Measurements from ENCODE around the gene GLOD5. TPM values are rescaled to one million over a fixed set of nuclear protein-coding genes. Genes with fewer than 3 reads are reported as not detected.

GLOD5 gene
- total and polyA plus RNA-seq, 2 experiments from 2014 or later, result not detected

DNA sequence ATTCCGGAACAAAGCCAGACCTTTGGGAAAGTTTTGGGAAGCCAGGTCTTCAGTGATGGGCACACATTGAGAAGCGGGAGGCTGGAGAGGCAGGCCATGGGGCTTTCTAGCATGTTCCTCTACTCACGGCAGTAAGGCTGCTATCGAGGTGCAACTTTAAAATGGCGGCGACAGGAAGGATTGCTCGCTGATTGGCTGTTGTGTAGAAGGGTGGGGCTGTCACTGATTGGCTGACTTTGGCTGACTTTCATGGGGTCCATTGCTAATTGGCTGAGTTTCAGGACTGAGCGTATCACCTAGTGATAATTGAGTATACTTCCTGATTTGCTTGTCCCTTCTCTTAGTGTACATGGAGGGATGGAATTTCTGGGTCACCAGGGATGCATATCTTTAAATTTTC, 19.7 kb upstream of the GLOD5 start:
- no peak overlapping the region for H3K4me3 ChIP-seq
- H3K36me3 ChIP-seq, result no peaks in the 10 kb centered on the region
- H3K27me3 ChIP-seq, result no peaks in the 10 kb centered on the region
- DNase-seq (ENCODE audit: low read depth in 1 of 2, low spot score in 1 of 2), result no peak
- H3K27ac ChIP-seq, result no peak overlapping the region
- H3K4me1 ChIP-seq (ENCODE audit: low read depth), result no peaks in the 10 kb centered on the region
- H3K9me3 ChIP-seq (ENCODE audit: low read depth), result no peaks in the 10 kb centered on the region
- TF ChIP-seq, protein P1, sequence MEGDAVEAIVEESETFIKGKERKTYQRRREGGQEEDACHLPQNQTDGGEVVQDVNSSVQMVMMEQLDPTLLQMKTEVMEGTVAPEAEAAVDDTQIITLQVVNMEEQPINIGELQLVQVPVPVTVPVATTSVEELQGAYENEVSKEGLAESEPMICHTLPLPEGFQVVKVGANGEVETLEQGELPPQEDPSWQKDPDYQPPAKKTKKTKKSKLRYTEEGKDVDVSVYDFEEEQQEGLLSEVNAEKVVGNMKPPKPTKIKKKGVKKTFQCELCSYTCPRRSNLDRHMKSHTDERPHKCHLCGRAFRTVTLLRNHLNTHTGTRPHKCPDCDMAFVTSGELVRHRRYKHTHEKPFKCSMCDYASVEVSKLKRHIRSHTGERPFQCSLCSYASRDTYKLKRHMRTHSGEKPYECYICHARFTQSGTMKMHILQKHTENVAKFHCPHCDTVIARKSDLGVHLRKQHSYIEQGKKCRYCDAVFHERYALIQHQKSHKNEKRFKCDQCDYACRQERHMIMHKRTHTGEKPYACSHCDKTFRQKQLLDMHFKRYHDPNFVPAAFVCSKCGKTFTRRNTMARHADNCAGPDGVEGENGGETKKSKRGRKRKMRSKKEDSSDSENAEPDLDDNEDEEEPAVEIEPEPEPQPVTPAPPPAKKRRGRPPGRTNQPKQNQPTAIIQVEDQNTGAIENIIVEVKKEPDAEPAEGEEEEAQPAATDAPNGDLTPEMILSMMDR (IDR thresholded peaks at IDR 0.05; ENCODE audit: low read depth, low read length), result no peak

DNA sequence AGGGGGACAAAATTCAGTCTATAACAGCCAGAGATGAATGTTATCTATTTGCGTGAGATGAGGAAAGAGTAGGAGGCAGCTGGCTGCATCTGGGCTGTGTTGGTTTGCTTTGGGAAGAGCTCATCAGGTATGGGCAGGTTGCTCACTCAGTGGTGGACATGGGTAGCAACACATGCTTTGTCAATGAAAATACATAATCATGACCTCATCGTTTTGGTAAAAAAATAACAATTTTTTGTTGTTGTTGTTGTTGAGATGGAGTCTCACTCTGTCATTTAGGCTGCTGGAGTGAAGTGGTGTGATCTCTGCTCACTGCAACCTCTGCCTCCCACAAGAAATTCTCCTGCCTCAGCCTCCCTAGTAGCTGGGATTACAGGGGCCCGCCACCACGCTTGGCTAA, 16.3 kb upstream of the GLOD5 start:
- no peaks in the 10 kb centered on the region for H3K36me3 ChIP-seq
- no peak overlapping the region for H3K27ac ChIP-seq
- no peaks in the 10 kb centered on the region for H3K27me3 ChIP-seq
- no peak for DNase-seq (ENCODE audit: low read depth in 1 of 2, low spot score in 1 of 2)
- no peak overlapping the region for H3K4me3 ChIP-seq
- H3K4me1 ChIP-seq (ENCODE audit: low read depth), result no peaks in the 10 kb centered on the region
- H3K9me3 ChIP-seq (ENCODE audit: low read depth), result no peaks in the 10 kb centered on the region
- TF ChIP-seq, protein P1 (IDR thresholded peaks at IDR 0.05; ENCODE audit: low read depth, low read length), result no peak

DNA sequence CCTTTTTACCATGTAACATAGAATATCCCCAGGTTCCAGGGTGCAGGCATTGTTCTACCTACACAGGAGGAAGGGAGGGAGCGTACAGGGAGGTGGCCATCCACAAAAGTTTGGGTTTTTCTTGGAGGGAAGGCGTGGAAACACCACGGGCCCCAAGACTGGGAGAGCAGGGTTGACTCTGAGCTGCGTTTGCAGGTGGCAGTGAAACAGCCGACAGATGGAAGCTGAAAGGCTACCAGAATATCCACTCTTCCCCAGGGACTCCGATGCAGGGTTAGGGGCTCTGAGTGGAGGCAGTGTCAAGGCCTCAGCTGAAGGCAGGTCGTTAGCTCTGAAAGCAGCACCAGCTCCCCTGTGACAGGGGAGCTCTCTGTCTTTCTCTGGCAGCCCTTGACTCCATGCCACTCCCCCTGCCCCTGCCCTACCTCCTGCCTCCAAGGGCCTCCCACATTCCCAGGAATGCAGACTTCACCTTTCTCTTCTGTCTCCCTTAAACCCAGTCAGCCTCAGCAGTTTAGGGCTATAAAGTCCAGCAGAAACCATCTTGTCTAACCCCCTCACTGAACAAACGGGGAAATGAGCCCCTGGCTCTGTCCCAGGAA, 14.0 kb upstream of the GLOD5 start:
- H3K27me3 ChIP-seq, result no peaks in the 10 kb centered on the region
- TF ChIP-seq, protein P1 (IDR thresholded peaks at IDR 0.05; ENCODE audit: low read depth, low read length), result no peak
- no peaks in the 10 kb centered on the region for H3K36me3 ChIP-seq
- H3K27ac ChIP-seq, result no peak overlapping the region
- no peak overlapping the region for H3K4me3 ChIP-seq
- no peaks in the 10 kb centered on the region for H3K4me1 ChIP-seq (ENCODE audit: low read depth)
- no peak for DNase-seq (ENCODE audit: low read depth in 1 of 2, low spot score in 1 of 2)
- no peaks in the 10 kb centered on the region for H3K9me3 ChIP-seq (ENCODE audit: low read depth)

DNA sequence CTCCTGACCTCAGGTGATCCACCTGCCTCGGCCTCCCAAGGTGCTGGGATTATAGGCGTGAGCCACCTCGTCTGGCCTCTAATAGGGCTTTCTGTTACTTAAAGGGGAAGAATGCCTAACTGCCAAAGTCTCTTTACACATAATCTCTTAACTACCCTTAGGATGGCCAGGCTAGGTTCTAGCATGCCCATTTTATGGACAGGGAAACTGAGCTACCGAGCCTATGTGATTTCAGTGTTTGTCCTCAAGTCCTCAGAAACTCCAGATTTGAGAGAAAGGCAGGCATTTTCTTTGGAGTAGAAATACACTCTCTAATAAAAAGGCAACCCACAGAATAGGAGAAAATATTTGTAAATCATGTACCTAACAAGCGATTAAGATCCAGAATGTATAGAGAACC, 12.4 kb upstream of the GLOD5 start:
- Histone ChIP-seq H3K27me3 (no peaks in the 10 kb centered on the region), H3K4me3 (no peak overlapping the region), H3K27ac (no peak overlapping the region), H3K9me3 (ENCODE audit: low read depth) (no peaks in the 10 kb centered on the region), H3K36me3 (no peaks in the 10 kb centered on the region), H3K4me1 (ENCODE audit: low read depth) (no peaks in the 10 kb centered on the region)
- TF ChIP-seq, protein P1 (IDR thresholded peaks at IDR 0.05; ENCODE audit: low read depth, low read length), result no peak
- DNase-seq (ENCODE audit: low read depth in 1 of 2, low spot score in 1 of 2), result no peak

DNA sequence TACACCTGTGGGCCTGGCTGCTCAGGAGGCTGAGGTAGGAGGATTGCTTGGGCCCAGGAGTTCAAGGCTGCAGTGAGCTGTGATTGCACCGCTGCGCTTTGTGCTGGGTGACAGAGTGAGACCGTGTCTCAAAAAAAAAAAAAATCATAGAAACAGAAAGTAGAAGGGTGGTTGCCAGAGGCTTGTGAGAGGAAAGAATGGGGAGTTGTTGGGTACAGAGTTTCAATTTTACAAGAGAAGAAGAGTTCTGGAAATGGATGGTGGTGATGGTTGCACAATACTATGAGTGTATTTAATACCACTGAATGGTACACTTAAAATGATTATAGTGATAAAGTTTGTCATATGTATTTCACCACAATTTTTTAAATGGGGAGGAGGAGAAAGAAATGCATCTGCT, 10.2 kb upstream of the GLOD5 start:
- no peak overlapping the region for H3K4me3 ChIP-seq
- DNase-seq (ENCODE audit: low read depth in 1 of 2, low spot score in 1 of 2), result no peak
- H3K27ac ChIP-seq, result no peak overlapping the region
- TF ChIP-seq, protein P1 (IDR thresholded peaks at IDR 0.05; ENCODE audit: low read depth, low read length), result no peak
- no peaks in the 10 kb centered on the region for H3K4me1 ChIP-seq (ENCODE audit: low read depth)
- H3K36me3 ChIP-seq, result no peaks in the 10 kb centered on the region
- no peaks in the 10 kb centered on the region for H3K9me3 ChIP-seq (ENCODE audit: low read depth)
- no peaks in the 10 kb centered on the region for H3K27me3 ChIP-seq
